H54 (cell line): ENCODE results near the gene RPAP3.

Experiments
- DNase-seq: peaks from one replicate; pipeline ENCODE4 v3.0.0; 2011; ENCODE audit warnings: low spot score, mixed read lengths; ENCODE audit not compliant: insufficient read length
- FAIRE-seq: peaks from 3 replicates; lab custom pipeline; 2011; peaks lifted over from hg19 to GRCh38; lab: Jason Lieb, UNC
- POLR2A ChIP-seq: IDR thresholded peaks from 2 replicates; pipeline ENCODE4 v1.6.1; 2011; ENCODE audit warnings: low read depth, mild to moderate bottlenecking, low read length

Gene RPAP3

GRCh38 chr12:47736877-47737676 lies 31.2 kb upstream of the RPAP3 start:
- TF ChIP-seq POLR2A = no peak
- FAIRE-seq (no peak), DNase-seq (peak; percentile 56)

- FAIRE-seq (no peak), DNase-seq (no peak)
- TF ChIP-seq POLR2A = no peak
Measured at GRCh38 chr12:47736216-47736615, 30.4 kb upstream of the RPAP3 start.

- no peak for DNase-seq
Measured at GRCh38 chr12:47735649-47736048, 29.8 kb upstream of the RPAP3 start.

GRCh38 chr12:47734725-47735480 lies 29.1 kb upstream of the RPAP3 start:
- DNase-seq (no peak), FAIRE-seq (no peak)
- no peak for TF ChIP-seq POLR2A

More at GRCh38 chr12:47735649-47736048, 29.8 kb upstream of the RPAP3 start:
- TF ChIP-seq POLR2A = no peak
- no peak for FAIRE-seq

- FAIRE-seq (no peak), DNase-seq (no peak)
- TF ChIP-seq POLR2A = no peak
Measured at GRCh38 chr12:47733142-47733541, 27.3 kb upstream of the RPAP3 start.

GRCh38 chr12:47732504-47732903 lies 26.7 kb upstream of the RPAP3 start:
- no peak for TF ChIP-seq POLR2A
- FAIRE-seq (no peak), DNase-seq (no peak)

GRCh38 chr12:47731723-47732122 lies 25.9 kb upstream of the RPAP3 start:
- no peak for FAIRE-seq
- DNase-seq = no peak
- TF ChIP-seq POLR2A = no peak

GRCh38 chr12:47730341-47730744 lies 24.5 kb upstream of the RPAP3 start:
- no peak for TF ChIP-seq POLR2A
- FAIRE-seq (no peak), DNase-seq (no peak)

GRCh38 chr12:47729233-47729632 lies 23.4 kb upstream of the RPAP3 start:
- no peak for FAIRE-seq
- no peak for TF ChIP-seq POLR2A
- DNase-seq = no peak

GRCh38 chr12:47725893-47726292 lies 20.1 kb upstream of the RPAP3 start:
- FAIRE-seq = no peak
- no peak for DNase-seq
- TF ChIP-seq POLR2A = no peak

- no peak for TF ChIP-seq POLR2A
- DNase-seq = no peak
- no peak for FAIRE-seq
Measured at GRCh38 chr12:47725091-47725772, 19.4 kb upstream of the RPAP3 start, which contains the start of gene ENDOU. Gene ENDOU, minus strand, starts transcription at chr12:47725490. Its CDS starts 77 bp downstream, at chr12:47725413.

- no peak for TF ChIP-seq POLR2A
- FAIRE-seq = no peak
Measured at GRCh38 chr12:47722941-47723631, 17.3 kb upstream of the RPAP3 start.

GRCh38 chr12:47722136-47722834 lies 16.5 kb upstream of the RPAP3 start:
- TF ChIP-seq POLR2A = no peak
- FAIRE-seq (no peak), DNase-seq (no peak)

More at GRCh38 chr12:47722941-47723631, 17.3 kb upstream of the RPAP3 start:
- DNase-seq = no peak
